Measurements from ENCODE around the gene KRTAP10-7. TPM values are rescaled to one million over a fixed set of nuclear protein-coding genes. Genes with fewer than 3 reads are reported as not detected.

The KRTAP10-7 gene
- total RNA-seq, 1 donor from 2014 or later: not detected

GRCh38 chr21:44567481-44568171, 32.8 kb upstream of the KRTAP10-7 start:
- TF ChIP-seq, protein P1, sequence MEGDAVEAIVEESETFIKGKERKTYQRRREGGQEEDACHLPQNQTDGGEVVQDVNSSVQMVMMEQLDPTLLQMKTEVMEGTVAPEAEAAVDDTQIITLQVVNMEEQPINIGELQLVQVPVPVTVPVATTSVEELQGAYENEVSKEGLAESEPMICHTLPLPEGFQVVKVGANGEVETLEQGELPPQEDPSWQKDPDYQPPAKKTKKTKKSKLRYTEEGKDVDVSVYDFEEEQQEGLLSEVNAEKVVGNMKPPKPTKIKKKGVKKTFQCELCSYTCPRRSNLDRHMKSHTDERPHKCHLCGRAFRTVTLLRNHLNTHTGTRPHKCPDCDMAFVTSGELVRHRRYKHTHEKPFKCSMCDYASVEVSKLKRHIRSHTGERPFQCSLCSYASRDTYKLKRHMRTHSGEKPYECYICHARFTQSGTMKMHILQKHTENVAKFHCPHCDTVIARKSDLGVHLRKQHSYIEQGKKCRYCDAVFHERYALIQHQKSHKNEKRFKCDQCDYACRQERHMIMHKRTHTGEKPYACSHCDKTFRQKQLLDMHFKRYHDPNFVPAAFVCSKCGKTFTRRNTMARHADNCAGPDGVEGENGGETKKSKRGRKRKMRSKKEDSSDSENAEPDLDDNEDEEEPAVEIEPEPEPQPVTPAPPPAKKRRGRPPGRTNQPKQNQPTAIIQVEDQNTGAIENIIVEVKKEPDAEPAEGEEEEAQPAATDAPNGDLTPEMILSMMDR (conservative IDR thresholded peaks at IDR 0.05; ENCODE audit: low read depth, low read length): no peak
- H3K4me3 ChIP-seq (ENCODE audit: low read depth, low read length): no peak overlapping the region
- no peak for DNase-seq (ENCODE audit: low read depth)

GRCh38 chr21:44568261-44568660, 32.1 kb upstream of the KRTAP10-7 start:
- no peak overlapping the region for H3K4me3 ChIP-seq (ENCODE audit: low read depth, low read length)
- DNase-seq (ENCODE audit: low read depth): no peak
- TF ChIP-seq, protein P1 (conservative IDR thresholded peaks at IDR 0.05; ENCODE audit: low read depth, low read length): no peak

DNA sequence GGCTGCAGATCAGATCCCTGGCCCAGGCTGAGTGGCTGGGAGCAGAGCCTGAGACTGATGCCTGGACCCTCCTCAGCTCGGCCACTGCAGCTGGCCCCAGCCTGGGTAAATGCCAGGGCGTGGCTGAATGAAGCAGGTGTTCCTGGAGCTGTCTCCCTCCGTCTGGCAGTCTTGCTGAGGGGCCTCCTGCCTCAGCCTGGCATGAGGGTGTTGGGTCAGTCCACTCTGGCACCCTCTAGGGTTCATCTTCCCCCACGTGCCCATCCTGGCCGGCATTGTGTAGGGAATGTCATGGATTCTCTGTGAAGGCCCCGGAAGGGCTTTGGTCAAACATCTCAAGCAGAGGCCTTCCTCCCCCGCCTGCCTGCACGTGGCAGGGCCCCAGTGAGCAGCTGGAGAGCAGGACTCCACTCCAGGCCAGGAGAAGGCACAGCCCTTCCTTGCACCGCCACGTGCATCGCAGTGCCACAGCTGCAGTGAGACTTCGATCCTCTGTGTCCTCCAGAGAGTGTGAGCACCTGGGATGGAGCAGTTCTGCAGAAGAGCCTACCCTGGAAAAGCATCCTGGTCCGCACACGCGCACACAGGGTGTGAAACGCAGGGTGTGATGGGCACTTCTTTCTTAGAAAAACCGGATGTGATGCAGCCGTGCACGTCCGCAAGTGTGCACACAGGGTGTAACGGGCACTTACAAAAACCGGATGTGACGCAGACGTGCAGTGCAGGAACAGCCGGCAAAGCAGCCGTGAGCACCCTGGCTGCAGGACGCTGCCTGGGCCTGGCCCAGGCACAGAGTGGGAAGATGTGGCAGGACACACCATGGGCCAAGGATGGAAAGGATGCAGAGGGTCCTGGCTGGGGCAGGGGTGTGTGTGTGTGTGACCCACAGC, 31.5 kb upstream of the KRTAP10-7 start:
- no peak for DNase-seq (ENCODE audit: low read depth)
- H3K4me3 ChIP-seq (ENCODE audit: low read depth, low read length): no peak overlapping the region
- TF ChIP-seq, protein P1 (conservative IDR thresholded peaks at IDR 0.05; ENCODE audit: low read depth, low read length): no peak

DNA sequence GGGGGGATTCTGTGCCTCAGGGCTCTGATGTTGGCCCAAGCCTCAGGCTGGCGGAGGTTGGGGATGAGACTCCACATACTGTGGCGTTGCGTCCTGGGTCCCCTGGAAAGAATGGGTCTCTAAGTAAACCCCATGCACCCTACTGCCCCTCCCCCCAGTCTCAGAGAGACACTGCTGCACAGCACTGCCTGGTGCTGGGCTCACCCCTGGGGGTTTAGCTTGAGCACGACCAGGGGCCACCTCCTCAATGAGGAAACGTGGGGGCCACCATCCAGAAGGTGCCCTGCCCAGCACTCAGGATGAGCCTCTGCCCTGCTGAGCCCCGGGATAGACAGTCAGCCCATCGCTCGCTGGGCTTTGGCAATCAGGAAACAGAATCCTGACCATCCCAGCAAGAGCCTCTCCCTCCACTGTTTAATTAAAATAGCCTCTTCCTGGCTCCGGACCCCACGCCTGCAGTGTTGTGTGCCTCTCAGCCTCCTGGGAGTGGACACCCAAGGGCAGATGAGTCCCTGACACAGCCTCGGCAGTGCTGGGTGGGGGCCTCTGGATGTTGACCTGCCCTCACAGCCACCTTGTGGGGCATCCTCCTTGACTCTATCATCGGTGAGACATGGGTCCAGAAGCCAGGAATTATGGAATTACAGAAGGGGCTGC, 30.4 kb upstream of the KRTAP10-7 start:
- DNase-seq (ENCODE audit: low read depth): no peak
- H3K4me3 ChIP-seq (ENCODE audit: low read depth, low read length): no peak overlapping the region
- TF ChIP-seq, protein P1 (conservative IDR thresholded peaks at IDR 0.05; ENCODE audit: low read depth, low read length): no peak

DNA sequence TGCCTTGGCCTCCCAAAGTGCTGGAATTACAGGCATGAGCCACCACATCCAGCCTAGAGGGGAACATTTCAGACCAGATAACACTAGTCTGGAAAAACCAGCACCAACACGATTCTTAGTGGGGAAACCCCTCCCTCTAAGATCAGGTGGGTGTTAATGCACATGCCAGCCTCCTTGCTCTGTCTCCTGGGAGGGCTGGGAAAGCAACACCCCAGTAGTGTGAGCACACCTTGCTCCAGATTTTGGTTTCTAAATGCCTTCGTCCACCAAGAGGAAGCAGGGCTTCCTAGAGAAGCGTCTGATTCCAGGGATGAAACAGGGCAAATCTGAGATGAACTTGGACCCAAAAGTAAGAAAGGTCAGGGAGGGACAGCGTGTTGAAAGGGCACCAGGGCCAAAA, 29.1 kb upstream of the KRTAP10-7 start:
- no peak for DNase-seq (ENCODE audit: low read depth)

More for the DNA sequence above, 29.1 kb upstream of the KRTAP10-7 start:
- H3K4me3 ChIP-seq (ENCODE audit: low read depth, low read length): no peak overlapping the region
- TF ChIP-seq, protein P1 (conservative IDR thresholded peaks at IDR 0.05; ENCODE audit: low read depth, low read length): no peak
